ENCODE data around the gene FAM236A.
"Not testable (repeated sequence)": the region's sequence is repeated elsewhere in the genome, so short reads cannot be mapped to it uniquely, and the experiment has no call there.

GRCh38 chrX:72936882-72937455 is 1.0 kb upstream of the FAM236A start:
- not testable (repeated sequence) for TF ChIP-seq POLR2A (IDR thresholded peaks at IDR 0.05; ENCODE audit: low read length); GATA1 (IDR thresholded peaks at IDR 0.05; ENCODE audit: low read depth, low read length)

Measured in erythroblast (primary cell).